Hepatocyte (in vitro differentiated cells): ENCODE data around the gene ZBTB16. TPM values are rescaled to one million over a fixed set of nuclear protein-coding genes. Genes with fewer than 3 reads are reported as not detected.

Experiments used
- DNase-seq: peaks from one replicate; pipeline ENCODE4 v3.0.0-alpha.2; 2016; ENCODE audit warnings: low spot score
- H2AFZ ChIP-seq: fragments of 200-600 bp; sonication (generic); 2 replicates; pipeline ENCODE4 v1.6.0; 2016; ENCODE audit warnings: antibody characterized with exemption, mild to moderate bottlenecking
- H3K27ac ChIP-seq: fragments of 200-600 bp; sonication (generic); 2 replicates; pipeline ENCODE4 v1.5.1; 2016; ENCODE audit warnings: mild to moderate bottlenecking
- H3K27me3 ChIP-seq: fragments of 200-600 bp; sonication (generic); 2 replicates; pipeline ENCODE4 v1.6.1; 2016
- H3K36me3 ChIP-seq: fragments of 200-600 bp; sonication (generic); replicated peaks from 2 replicates; pipeline ENCODE4 v1.5.1; 2016; ENCODE audit warnings: low read depth; ENCODE audit not compliant: insufficient read depth
- H3K4me1 ChIP-seq: fragments of 200-600 bp; sonication (generic); 2 replicates; pipeline ENCODE4 v1.5.1; 2016; ENCODE audit warnings: mild to moderate bottlenecking, moderate library complexity; ENCODE audit not compliant: insufficient read depth
- H3K4me2 ChIP-seq: fragments of 200-600 bp; sonication (generic); 2 replicates; pipeline ENCODE4 v1.6.0; 2016
- H3K4me3 ChIP-seq: fragments of 200-600 bp; sonication (generic); 2 replicates; pipeline ENCODE4 v1.5.1; 2016; ENCODE audit warnings: mild to moderate bottlenecking
- H3K79me2 ChIP-seq: fragments of 200-600 bp; sonication (generic); 2 replicates; pipeline ENCODE4 v1.6.0; 2017; ENCODE audit warnings: mild to moderate bottlenecking
- H3K9me2 ChIP-seq: fragments of 200-600 bp; sonication (generic); replicated peaks from 2 replicates; pipeline ENCODE4 v1.6.0; 2017; ENCODE audit warnings: mild to moderate bottlenecking; ENCODE audit not compliant: insufficient read depth
- H3K9me3 ChIP-seq: fragments of 200-600 bp; sonication (generic); 2 replicates; pipeline ENCODE4 v1.5.1; 2016; ENCODE audit warnings: low read depth, mild to moderate bottlenecking
- H4K20me1 ChIP-seq: fragments of 200-600 bp; sonication (generic); 2 replicates; pipeline ENCODE4 v1.6.0; 2016; ENCODE audit warnings: mild to moderate bottlenecking; ENCODE audit not compliant: insufficient read depth, poor library complexity, severe bottlenecking
- EZH2 ChIP-seq: fragments of 200-600 bp; sonication (generic); IDR thresholded peaks from 2 replicates; pipeline ENCODE4 v1.6.1; 2016; ENCODE audit warnings: antibody characterized with exemption, mild to moderate bottlenecking, borderline replicate concordance
- EZH2phosphoT487 ChIP-seq: fragments of 200-600 bp; sonication (generic); IDR thresholded peaks from one replicate; pipeline ENCODE4 v1.6.1; 2018; ENCODE audit warnings: antibody characterized with exemption, mild to moderate bottlenecking, low read depth, moderate library complexity; ENCODE audit not compliant: unreplicated experiment, severe bottlenecking
- WGBS: methylation state at CpG from one replicate; pipeline ENCODE4 v1.1.6; 2016; ENCODE audit warnings: low lambda C conversion rate; ENCODE audit errors: missing lambda C conversion rate; 5-methylcytosine and 5-hydroxymethylcytosine counted together
- polyA plus RNA-seq: library from polyadenylated mRNA; unstranded; fragments of >200 nt; fragmentation: Nextera tagmentation; extraction: Ambion mirVana; gene quantifications from 2 replicates; pipeline ENCODE4 v1.2.1, GENCODE V29; 2016
- total RNA-seq: library from RNA; depleted of rRNA; stranded (reverse); fragments of >200 nt; gene quantifications from 2 replicates; pipeline ENCODE4 v1.2.3, GENCODE V29; 2014
- TF ChIP-seq, protein P1 (sequence below): fragments of 200-600 bp; sonication (generic); IDR thresholded peaks from 2 replicates; pipeline ENCODE4 v1.5.1; 2016; ENCODE audit warnings: antibody characterized with exemption, mild to moderate bottlenecking; ENCODE audit not compliant: poor library complexity

Gene ZBTB16
- total and polyA plus RNA-seq, 2 experiments from 2014 or later, result 30.1 to 52.3 TPM

DNA sequence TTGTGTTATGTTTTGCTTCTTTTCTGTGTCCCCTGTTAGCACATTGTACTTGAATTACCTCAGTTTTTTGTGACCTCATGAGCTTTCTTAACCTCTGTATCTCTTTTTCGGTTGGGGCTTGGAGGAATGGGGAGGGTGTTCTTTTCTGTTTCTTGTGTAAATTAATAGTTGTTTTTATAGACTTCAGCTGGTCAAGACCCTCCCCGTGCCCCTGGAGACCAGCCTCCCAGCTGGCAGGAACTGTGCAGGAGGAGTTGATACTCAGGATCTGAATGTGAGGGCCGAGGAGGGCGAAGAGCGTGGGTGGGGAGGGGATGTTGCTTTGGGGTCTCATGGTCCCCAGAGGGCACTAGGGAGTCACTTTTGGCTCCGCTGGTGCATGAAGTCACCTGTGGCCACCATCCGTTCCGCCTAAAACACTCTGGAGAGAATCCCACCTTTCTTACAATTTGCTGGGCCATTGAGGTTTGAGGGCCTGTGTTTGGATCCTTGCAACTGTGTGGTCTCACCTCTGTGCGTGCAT is 192.4 kb downstream of the ZBTB16 start:
- TF ChIP-seq EZH2 (no peak), EZH2phosphoT487 (no peak)
- TF ChIP-seq, protein P1, sequence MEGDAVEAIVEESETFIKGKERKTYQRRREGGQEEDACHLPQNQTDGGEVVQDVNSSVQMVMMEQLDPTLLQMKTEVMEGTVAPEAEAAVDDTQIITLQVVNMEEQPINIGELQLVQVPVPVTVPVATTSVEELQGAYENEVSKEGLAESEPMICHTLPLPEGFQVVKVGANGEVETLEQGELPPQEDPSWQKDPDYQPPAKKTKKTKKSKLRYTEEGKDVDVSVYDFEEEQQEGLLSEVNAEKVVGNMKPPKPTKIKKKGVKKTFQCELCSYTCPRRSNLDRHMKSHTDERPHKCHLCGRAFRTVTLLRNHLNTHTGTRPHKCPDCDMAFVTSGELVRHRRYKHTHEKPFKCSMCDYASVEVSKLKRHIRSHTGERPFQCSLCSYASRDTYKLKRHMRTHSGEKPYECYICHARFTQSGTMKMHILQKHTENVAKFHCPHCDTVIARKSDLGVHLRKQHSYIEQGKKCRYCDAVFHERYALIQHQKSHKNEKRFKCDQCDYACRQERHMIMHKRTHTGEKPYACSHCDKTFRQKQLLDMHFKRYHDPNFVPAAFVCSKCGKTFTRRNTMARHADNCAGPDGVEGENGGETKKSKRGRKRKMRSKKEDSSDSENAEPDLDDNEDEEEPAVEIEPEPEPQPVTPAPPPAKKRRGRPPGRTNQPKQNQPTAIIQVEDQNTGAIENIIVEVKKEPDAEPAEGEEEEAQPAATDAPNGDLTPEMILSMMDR, result no peak
- H3K79me2 ChIP-seq, result no peaks in the 10 kb centered on the region
- no peak overlapping the region for H3K27ac ChIP-seq
- H4K20me1 ChIP-seq, result no peaks in the 10 kb centered on the region
- H3K4me3 ChIP-seq, result no peak overlapping the region
- no peak overlapping the region for H3K4me2 ChIP-seq
- WGBS, result 81% methylated on average over 8 of the region's 9 CpGs
- H3K9me2 ChIP-seq, result no peaks in the 10 kb centered on the region
- no peaks in the 10 kb centered on the region for H3K9me3 ChIP-seq
- H3K27me3 ChIP-seq, result no peaks in the 10 kb centered on the region
- DNase-seq, result no peak
- no peak overlapping the region for H2AFZ ChIP-seq
- H3K4me1 ChIP-seq, result peaks cover 4% of the 10 kb centered on the region
- no peaks in the 10 kb centered on the region for H3K36me3 ChIP-seq

DNA sequence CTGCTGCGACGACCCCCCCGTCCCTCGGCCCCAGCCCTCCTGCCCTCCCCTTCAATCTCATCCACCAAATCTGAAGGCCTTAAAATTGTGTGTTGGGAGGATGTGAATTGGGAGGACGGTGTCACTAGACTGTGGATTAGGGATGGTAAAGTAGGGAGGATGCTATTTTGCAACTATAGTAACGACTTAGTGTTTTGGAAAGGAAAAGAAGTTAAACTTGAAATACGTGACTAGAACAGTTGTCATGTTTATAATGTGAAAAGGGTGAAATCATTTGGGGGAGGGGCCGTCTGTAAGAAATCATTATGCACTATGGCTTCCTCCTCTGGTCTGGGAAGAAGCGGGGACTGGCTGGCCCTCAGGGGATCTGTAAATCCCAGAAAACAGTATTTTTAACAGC is 193.3 kb downstream of the ZBTB16 start:
- TF ChIP-seq EZH2 (no peak), EZH2phosphoT487 (no peak)
- TF ChIP-seq, protein P1, result no peak
- Histone ChIP-seq H3K36me3 (no peaks in the 10 kb centered on the region), H3K27ac (no peak overlapping the region), H3K27me3 (no peaks in the 10 kb centered on the region), H3K4me3 (no peak overlapping the region), H4K20me1 (no peaks in the 10 kb centered on the region), H3K79me2 (no peaks in the 10 kb centered on the region), H3K9me2 (no peaks in the 10 kb centered on the region), H3K4me1 (peaks cover 12% of the 10 kb centered on the region), H3K9me3 (no peaks in the 10 kb centered on the region), H3K4me2 (no peak overlapping the region), H2AFZ (no peak overlapping the region)
- WGBS, result 75% methylated on average over 9 of the region's 9 CpGs
- no peak for DNase-seq

DNA sequence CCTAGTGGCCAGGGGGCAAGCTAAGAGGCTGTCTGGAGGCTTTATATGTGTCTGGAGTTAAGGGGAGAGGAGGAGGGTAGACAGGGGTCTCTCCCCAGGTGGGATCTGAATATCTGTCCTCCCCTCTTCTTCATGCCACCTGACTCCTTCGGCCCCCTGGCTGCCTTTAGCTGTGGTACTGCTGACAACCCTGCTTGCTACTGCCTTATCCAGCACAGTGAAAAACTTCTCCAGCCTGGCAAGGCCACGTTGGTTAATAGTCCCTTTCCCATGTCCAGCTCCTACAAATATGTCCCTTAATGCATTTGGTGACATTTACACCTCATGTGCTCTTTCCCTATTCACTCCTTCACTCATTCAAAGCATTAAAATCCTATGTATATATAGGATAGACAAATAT is 194.3 kb downstream of the ZBTB16 start:
- Histone ChIP-seq H4K20me1 (no peaks in the 10 kb centered on the region), H3K9me2 (no peaks in the 10 kb centered on the region), H3K9me3 (no peaks in the 10 kb centered on the region), H3K36me3 (no peaks in the 10 kb centered on the region), H3K4me3 (no peak overlapping the region), H3K27ac (no peak overlapping the region), H2AFZ (no peak overlapping the region), H3K27me3 (no peaks in the 10 kb centered on the region), H3K4me2 (no peak overlapping the region), H3K79me2 (no peaks in the 10 kb centered on the region), H3K4me1 (peaks cover 22% of the 10 kb centered on the region)
- no peak for DNase-seq
- TF ChIP-seq EZH2 (no peak), EZH2phosphoT487 (no peak)
- TF ChIP-seq, protein P1, result no peak
- 74% methylated on average over 2 of the region's 2 CpGs for WGBS
